ENCODE data around the gene JAML.

DNA sequence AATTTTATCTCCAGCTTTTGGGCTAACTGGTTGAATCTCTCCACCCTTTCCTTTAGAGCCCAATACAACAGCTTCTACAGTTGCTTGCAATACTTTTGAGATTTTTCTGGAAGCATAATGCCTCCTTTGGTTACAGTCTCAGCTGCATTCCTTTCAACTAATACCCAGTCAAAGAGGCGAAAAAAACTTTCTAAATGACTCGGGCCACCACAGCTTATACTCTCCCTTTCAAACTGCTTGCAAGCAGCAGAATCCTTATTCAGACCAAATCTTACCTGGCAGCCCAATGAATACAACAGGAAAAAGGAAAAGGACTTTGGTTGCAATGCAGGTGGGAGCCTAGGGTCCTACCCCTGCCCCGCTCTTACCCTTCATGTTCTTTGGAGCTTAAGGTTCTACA lies 15.8 kb downstream of the JAML start:
- TF ChIP-seq, protein P1, sequence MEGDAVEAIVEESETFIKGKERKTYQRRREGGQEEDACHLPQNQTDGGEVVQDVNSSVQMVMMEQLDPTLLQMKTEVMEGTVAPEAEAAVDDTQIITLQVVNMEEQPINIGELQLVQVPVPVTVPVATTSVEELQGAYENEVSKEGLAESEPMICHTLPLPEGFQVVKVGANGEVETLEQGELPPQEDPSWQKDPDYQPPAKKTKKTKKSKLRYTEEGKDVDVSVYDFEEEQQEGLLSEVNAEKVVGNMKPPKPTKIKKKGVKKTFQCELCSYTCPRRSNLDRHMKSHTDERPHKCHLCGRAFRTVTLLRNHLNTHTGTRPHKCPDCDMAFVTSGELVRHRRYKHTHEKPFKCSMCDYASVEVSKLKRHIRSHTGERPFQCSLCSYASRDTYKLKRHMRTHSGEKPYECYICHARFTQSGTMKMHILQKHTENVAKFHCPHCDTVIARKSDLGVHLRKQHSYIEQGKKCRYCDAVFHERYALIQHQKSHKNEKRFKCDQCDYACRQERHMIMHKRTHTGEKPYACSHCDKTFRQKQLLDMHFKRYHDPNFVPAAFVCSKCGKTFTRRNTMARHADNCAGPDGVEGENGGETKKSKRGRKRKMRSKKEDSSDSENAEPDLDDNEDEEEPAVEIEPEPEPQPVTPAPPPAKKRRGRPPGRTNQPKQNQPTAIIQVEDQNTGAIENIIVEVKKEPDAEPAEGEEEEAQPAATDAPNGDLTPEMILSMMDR (conservative IDR thresholded peaks at IDR 0.05; ENCODE audit: low read depth, low read length), result no peak
- TF ChIP-seq RAD21 (IDR thresholded peaks at IDR 0.05; ENCODE audit: low read length), result no peak
